ENCODE data around the gene RANBP10. TPM values are rescaled to one million over a fixed set of nuclear protein-coding genes. Genes with fewer than 3 reads are reported as not detected.

Gene RANBP10
- total RNA-seq, 1 donor from 2014 or later = 11.4 TPM

DNA sequence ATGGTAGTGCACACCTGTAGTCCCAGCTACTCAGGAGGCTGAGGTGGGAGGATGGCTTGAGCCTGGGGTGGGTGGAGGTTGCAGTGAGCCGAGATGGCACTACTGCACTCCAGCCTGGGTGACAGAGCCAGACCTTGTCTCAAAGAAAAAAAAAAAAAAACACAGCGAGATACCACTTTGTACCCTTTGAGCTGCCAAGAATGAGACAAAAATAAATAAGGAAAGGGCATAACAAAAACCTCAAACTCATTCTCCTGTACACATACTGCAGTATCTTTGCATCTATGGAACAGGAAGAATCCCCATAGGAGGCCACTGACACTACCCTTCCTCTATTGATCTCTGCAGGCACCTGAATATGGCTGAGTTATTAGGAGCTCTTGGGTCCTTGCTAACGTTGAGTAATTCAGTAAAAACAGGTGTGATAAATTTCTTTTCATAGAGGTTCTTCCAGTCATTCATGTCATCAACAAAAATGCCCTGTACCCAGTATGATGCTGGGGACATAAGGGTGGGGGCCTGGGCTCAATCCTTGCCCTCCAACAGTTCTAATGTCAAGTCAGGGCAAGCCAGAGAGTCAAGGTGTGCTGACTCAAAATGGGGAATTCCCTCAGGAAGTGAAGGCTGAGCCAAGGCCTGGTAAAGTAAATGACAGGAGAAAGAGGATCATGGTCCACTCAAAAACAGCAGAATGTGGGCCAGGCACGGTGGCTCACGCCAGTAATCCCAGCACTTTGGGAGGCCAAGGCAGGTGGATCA lies 26.9 kb downstream of the RANBP10 start:
- Mint-ChIP-seq H3K27ac (no peak overlapping the region), H3K9me3 (peaks cover 4% of the 10 kb centered on the region), H3K4me3 (no peak overlapping the region), H3K36me3 (peaks cover 18% of the 10 kb centered on the region), H3K27me3 (ENCODE audit: insufficient read depth, low read depth) (no peaks in the 10 kb centered on the region), H3K4me1 (no peaks in the 10 kb centered on the region)
- H4K20me1 ChIP-seq (ENCODE audit: low read depth) = peaks cover 19% of the 10 kb centered on the region
- no peaks in the 10 kb centered on the region for H3K36me3 ChIP-seq
- no peak overlapping the region for H3K9ac ChIP-seq
- H2AFZ ChIP-seq (replicated peaks) = no peak overlapping the region
- no peaks in the 10 kb centered on the region for H3K9me3 ChIP-seq (ENCODE audit: low read depth)
- no peak overlapping the region for H3K4me3 ChIP-seq
- TF ChIP-seq, protein P1, sequence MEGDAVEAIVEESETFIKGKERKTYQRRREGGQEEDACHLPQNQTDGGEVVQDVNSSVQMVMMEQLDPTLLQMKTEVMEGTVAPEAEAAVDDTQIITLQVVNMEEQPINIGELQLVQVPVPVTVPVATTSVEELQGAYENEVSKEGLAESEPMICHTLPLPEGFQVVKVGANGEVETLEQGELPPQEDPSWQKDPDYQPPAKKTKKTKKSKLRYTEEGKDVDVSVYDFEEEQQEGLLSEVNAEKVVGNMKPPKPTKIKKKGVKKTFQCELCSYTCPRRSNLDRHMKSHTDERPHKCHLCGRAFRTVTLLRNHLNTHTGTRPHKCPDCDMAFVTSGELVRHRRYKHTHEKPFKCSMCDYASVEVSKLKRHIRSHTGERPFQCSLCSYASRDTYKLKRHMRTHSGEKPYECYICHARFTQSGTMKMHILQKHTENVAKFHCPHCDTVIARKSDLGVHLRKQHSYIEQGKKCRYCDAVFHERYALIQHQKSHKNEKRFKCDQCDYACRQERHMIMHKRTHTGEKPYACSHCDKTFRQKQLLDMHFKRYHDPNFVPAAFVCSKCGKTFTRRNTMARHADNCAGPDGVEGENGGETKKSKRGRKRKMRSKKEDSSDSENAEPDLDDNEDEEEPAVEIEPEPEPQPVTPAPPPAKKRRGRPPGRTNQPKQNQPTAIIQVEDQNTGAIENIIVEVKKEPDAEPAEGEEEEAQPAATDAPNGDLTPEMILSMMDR (IDR thresholded peaks at IDR 0.05) = no peak
- TF ChIP-seq EZH2phosphoT487 (IDR thresholded peaks at IDR 0.05) (no peak), EZH2 (IDR thresholded peaks at IDR 0.05) (no peak)
- H3K4me1 ChIP-seq = no peaks in the 10 kb centered on the region
- H3F3A ChIP-seq (ENCODE audit: low read depth) = no peaks in the 10 kb centered on the region
- no peak overlapping the region for H3K27ac ChIP-seq
- H3K27me3 ChIP-seq = no peaks in the 10 kb centered on the region
- H3K4me2 ChIP-seq = no peak overlapping the region
- DNase-seq (ENCODE audit: low spot score) = no peak
- H3K79me2 ChIP-seq (ENCODE audit: low read depth) = peaks cover 70% of the 10 kb centered on the region

DNA sequence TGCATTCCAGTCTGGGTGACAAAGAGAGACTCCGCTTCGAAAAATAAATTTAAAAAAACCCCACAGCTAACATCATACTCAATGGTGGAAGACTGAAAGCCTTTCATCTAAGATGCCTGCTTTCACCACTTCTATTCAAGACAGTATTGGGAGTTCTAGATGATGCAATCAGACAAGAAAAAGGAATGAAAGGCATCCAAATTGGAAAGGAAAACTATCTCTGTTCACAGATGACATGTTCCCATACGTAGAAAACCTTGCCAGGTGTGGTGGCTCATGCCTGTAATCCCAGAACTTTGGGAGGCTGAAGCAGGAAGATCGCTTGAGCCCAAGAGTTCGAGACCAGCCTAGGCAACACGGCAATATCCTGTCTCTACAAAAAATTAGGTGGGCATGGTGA lies 31.1 kb downstream of the RANBP10 start:
- no peak overlapping the region for H3K27ac ChIP-seq
- no peaks in the 10 kb centered on the region for H3K4me1 ChIP-seq
- no peak overlapping the region for H3K4me2 ChIP-seq
- Mint-ChIP-seq H3K9me3 (peaks cover 2% of the 10 kb centered on the region), H3K27me3 (ENCODE audit: insufficient read depth, low read depth) (peaks cover 3% of the 10 kb centered on the region), H3K4me3 (no peak overlapping the region), H3K4me1 (no peaks in the 10 kb centered on the region), H3K27ac (no peak overlapping the region), H3K36me3 (peaks cover 22% of the 10 kb centered on the region)
- H2AFZ ChIP-seq (replicated peaks) = no peak overlapping the region
- H3F3A ChIP-seq (ENCODE audit: low read depth) = no peaks in the 10 kb centered on the region
- H3K27me3 ChIP-seq = no peaks in the 10 kb centered on the region
- no peak for TF ChIP-seq EZH2phosphoT487 (IDR thresholded peaks at IDR 0.05)
- TF ChIP-seq EZH2 (IDR thresholded peaks at IDR 0.05) = no peak
- TF ChIP-seq, protein P1 (IDR thresholded peaks at IDR 0.05) = no peak
- H3K79me2 ChIP-seq (ENCODE audit: low read depth) = peaks cover 45% of the 10 kb centered on the region
- no peak overlapping the region for H3K4me3 ChIP-seq
- H4K20me1 ChIP-seq (ENCODE audit: low read depth) = peaks cover 22% of the 10 kb centered on the region
- H3K9me3 ChIP-seq (ENCODE audit: low read depth) = no peaks in the 10 kb centered on the region
- DNase-seq (ENCODE audit: low spot score) = no peak
- H3K9ac ChIP-seq = no peak overlapping the region
- no peaks in the 10 kb centered on the region for H3K36me3 ChIP-seq

DNA sequence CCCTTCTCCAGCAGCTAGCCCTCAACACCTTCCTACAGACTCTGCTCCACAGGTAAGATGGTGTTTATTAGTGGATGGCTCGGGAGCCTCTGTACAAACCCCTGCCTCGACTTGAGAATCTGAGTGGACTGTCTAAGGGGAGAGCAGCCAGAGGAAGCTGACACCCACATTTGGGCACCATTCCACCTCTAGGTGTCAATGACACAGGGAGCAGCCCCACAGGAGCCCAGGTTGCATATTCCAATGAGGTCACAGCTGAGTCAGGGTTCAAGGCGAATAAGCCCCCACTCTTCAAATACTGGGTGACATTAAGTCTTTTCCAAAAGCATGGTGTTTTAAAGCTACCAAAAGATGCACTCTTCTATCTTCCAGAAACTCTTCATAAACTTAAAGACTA lies 31.9 kb downstream of the RANBP10 start:
- no peak overlapping the region for H3K9ac ChIP-seq
- no peak overlapping the region for H2AFZ ChIP-seq (replicated peaks)
- no peak overlapping the region for H3K4me2 ChIP-seq
- peaks cover 20% of the 10 kb centered on the region for H3K36me3 Mint-ChIP-seq
- no peaks in the 10 kb centered on the region for H3K4me1 ChIP-seq
- no peaks in the 10 kb centered on the region for H3K9me3 ChIP-seq (ENCODE audit: low read depth)
- no peak overlapping the region for H3K4me3 ChIP-seq
- H3K27ac Mint-ChIP-seq = no peak overlapping the region
- H3K79me2 ChIP-seq (ENCODE audit: low read depth) = peaks cover 37% of the 10 kb centered on the region
- H3K4me1 Mint-ChIP-seq = no peaks in the 10 kb centered on the region
- TF ChIP-seq EZH2phosphoT487 (IDR thresholded peaks at IDR 0.05) = no peak
- H4K20me1 ChIP-seq (ENCODE audit: low read depth) = peaks cover 22% of the 10 kb centered on the region
- H3K27me3 Mint-ChIP-seq (ENCODE audit: insufficient read depth, low read depth) = peaks cover 3% of the 10 kb centered on the region
- H3K27ac ChIP-seq = no peak overlapping the region
- H3K4me3 Mint-ChIP-seq = no peak overlapping the region
- peaks cover 2% of the 10 kb centered on the region for H3K9me3 Mint-ChIP-seq
- H3K27me3 ChIP-seq = no peaks in the 10 kb centered on the region
- no peak for DNase-seq (ENCODE audit: low spot score)
- no peaks in the 10 kb centered on the region for H3K36me3 ChIP-seq
- H3F3A ChIP-seq (ENCODE audit: low read depth) = no peaks in the 10 kb centered on the region
